Measurements from ENCODE around the gene ATP9B.

The ATP9B gene

DNA sequence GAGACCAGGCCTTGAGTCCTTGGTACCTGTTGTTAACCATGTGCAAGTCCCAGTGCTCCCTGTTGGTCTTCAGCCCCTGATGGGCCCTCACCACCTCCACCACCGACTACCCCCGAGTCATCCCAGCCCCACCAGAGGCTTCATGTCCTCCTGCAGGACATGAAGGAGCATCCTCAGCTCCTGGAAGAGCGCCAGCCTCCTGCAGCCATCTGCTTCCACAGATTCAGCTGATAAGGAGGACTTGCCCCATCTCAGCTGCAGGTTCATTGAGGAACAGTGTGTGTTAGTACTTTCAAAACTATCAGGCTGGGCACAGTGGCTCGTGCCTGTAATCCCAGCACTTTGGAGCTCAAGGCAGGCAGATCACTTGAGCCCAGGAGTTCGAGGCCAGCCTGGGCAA is 151.9 kb downstream of the ATP9B start:
- DNase-seq (ENCODE audit: low read depth): no peak
- TF ChIP-seq, protein P1, sequence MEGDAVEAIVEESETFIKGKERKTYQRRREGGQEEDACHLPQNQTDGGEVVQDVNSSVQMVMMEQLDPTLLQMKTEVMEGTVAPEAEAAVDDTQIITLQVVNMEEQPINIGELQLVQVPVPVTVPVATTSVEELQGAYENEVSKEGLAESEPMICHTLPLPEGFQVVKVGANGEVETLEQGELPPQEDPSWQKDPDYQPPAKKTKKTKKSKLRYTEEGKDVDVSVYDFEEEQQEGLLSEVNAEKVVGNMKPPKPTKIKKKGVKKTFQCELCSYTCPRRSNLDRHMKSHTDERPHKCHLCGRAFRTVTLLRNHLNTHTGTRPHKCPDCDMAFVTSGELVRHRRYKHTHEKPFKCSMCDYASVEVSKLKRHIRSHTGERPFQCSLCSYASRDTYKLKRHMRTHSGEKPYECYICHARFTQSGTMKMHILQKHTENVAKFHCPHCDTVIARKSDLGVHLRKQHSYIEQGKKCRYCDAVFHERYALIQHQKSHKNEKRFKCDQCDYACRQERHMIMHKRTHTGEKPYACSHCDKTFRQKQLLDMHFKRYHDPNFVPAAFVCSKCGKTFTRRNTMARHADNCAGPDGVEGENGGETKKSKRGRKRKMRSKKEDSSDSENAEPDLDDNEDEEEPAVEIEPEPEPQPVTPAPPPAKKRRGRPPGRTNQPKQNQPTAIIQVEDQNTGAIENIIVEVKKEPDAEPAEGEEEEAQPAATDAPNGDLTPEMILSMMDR (conservative IDR thresholded peaks at IDR 0.05; ENCODE audit: control insufficient read depth, insufficient read depth, low read depth, low read length): no peak
- H3K4me3 ChIP-seq (ENCODE audit: control insufficient read depth, low read depth, low read length): no peak overlapping the region

DNA sequence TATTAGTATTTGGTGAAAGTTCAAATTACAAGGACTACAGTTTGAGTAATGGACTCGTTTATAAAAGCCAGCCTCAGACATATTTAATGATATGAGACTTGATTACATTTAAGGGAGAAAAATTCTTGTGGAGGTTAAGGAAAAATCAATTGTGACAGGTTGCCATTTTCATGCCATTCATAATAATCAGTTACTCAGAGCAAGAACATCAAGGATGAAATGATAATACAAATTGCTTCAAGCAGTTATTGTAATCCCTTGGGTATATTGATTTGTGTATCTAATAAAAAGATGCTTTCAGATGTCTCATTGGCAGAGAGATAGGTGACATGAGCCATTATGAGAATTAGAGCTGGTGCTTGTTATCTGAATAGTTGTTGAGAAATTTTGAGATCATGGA is 153.6 kb downstream of the ATP9B start:
- TF ChIP-seq, protein P1 (conservative IDR thresholded peaks at IDR 0.05; ENCODE audit: control insufficient read depth, insufficient read depth, low read depth, low read length): no peak
- no peak overlapping the region for H3K4me3 ChIP-seq (ENCODE audit: control insufficient read depth, low read depth, low read length)
- no peak for DNase-seq (ENCODE audit: low read depth)

DNA sequence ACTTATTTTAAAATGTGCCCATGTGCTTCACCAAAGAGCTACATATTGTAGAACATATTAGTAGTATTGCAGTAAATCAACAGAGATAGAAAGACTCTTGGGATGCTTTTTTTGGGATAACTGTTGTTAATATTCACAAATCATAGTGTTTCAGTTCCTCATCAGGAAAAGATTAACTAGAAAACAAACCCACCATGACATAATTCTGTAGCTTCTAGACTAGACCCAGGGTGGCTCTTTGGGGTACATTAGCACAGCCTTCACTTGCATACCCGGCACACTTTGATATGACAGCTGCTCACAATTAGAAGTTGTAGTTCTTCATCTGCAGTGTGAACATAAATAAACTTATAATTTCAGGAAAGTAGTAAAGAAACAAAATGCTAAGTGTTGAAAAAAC is 154.2 kb downstream of the ATP9B start:
- no peak overlapping the region for H3K4me3 ChIP-seq (ENCODE audit: control insufficient read depth, low read depth, low read length)
- no peak for DNase-seq (ENCODE audit: low read depth)
- TF ChIP-seq, protein P1 (conservative IDR thresholded peaks at IDR 0.05; ENCODE audit: control insufficient read depth, insufficient read depth, low read depth, low read length): no peak

DNA sequence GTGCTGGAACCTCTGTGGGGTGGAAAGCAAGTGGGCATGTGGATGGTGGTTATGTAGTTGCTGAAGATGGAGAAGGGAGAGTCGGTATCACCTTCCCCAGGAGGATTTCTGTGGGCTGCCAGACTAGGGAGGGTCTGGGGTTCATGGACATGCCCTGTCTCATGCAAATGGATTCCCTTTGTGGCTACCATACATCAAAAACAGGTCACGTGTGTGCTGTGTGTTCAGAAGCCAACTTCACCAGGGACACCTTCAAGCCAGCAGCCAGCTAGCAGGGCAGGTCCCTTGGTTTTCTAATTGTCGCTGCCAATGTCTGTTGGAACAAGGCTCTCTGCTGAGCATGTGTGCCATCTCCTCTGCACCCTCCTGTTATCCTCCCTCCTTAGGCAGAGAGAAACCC is 155.2 kb downstream of the ATP9B start:
- no peak for DNase-seq (ENCODE audit: low read depth)
- no peak overlapping the region for H3K4me3 ChIP-seq (ENCODE audit: control insufficient read depth, low read depth, low read length)
- TF ChIP-seq, protein P1 (conservative IDR thresholded peaks at IDR 0.05; ENCODE audit: control insufficient read depth, insufficient read depth, low read depth, low read length): no peak

DNA sequence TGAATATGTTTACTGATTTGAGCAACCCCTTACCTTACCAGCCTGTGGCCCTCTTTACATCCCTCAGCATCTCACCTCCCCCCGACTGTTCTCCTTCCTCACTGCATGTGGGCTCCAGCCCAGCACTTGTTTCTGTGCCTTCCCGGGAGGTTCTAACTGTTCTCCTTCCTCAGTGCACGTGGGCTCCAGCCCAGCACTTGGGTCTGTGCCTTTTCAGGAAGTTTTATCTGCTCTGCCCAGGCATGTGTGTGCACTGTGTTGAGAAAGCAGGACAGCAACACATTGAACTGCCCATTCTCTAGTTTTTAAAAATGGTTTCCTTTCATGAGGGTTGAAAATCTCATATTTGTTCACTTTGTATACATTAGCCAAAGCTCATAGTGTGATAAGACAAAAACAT is 158.4 kb downstream of the ATP9B start:
- no peak overlapping the region for H3K4me3 ChIP-seq (ENCODE audit: control insufficient read depth, low read depth, low read length)
- TF ChIP-seq, protein P1 (conservative IDR thresholded peaks at IDR 0.05; ENCODE audit: control insufficient read depth, insufficient read depth, low read depth, low read length): no peak
- DNase-seq (ENCODE audit: low read depth): no peak

DNA sequence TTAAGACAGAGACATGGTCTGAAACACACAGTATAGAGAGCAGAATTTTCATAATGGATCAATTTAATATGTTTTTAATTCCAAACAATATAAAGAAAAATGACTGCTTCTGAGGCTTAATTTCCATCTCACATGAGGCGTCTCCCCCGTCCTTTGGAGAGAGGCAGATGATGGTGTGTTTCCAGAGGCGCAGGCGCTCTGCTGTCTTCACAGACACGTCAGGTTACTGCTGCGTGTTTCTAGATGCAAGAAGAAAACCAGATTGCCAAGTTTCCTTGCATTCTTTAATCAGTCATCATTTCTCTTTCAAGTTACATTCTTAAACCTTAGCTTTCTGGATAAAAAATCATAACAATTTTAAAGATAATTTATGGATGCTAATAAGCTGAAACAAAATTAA is 160.2 kb downstream of the ATP9B start:
- TF ChIP-seq, protein P1 (conservative IDR thresholded peaks at IDR 0.05; ENCODE audit: control insufficient read depth, insufficient read depth, low read depth, low read length): no peak
- H3K4me3 ChIP-seq (ENCODE audit: control insufficient read depth, low read depth, low read length): no peak overlapping the region
- no peak for DNase-seq (ENCODE audit: low read depth)

DNA sequence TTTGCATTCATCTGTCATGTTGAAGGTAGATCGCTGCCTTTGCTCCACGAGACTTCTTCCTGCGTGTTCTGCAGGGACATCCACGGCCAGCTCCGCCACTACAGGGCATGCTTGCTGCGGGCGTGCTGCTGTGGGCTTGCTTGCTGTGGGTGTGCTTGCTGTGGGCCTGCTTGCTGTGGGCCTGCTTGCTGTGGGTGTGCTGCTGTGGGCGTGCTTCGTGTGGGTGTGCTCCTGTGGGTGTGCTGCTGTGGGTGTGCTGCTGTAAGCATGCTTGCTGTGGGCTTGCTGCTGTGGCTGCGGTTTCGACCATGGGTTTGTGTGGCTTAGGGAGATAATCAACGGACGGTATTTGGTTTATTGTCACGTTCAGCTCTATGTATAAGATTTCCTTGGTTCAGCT is 165.2 kb downstream of the ATP9B start:
- TF ChIP-seq, protein P1 (conservative IDR thresholded peaks at IDR 0.05; ENCODE audit: control insufficient read depth, insufficient read depth, low read depth, low read length): no peak
- DNase-seq (ENCODE audit: low read depth): no peak
- H3K4me3 ChIP-seq (ENCODE audit: control insufficient read depth, low read depth, low read length): no peak overlapping the region
